ENCODE data around the gene RHOV.
"Not testable (repeated sequence)": the region's sequence is repeated elsewhere in the genome, so short reads cannot be mapped to it uniquely, and the experiment has no call there.

RHOV gene

GRCh38 chr15:40872791-40873693, 992 bp downstream of the RHOV start:
- TF ChIP-seq, protein P1, sequence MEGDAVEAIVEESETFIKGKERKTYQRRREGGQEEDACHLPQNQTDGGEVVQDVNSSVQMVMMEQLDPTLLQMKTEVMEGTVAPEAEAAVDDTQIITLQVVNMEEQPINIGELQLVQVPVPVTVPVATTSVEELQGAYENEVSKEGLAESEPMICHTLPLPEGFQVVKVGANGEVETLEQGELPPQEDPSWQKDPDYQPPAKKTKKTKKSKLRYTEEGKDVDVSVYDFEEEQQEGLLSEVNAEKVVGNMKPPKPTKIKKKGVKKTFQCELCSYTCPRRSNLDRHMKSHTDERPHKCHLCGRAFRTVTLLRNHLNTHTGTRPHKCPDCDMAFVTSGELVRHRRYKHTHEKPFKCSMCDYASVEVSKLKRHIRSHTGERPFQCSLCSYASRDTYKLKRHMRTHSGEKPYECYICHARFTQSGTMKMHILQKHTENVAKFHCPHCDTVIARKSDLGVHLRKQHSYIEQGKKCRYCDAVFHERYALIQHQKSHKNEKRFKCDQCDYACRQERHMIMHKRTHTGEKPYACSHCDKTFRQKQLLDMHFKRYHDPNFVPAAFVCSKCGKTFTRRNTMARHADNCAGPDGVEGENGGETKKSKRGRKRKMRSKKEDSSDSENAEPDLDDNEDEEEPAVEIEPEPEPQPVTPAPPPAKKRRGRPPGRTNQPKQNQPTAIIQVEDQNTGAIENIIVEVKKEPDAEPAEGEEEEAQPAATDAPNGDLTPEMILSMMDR (IDR thresholded peaks at IDR 0.05; ENCODE audit: control insufficient read depth, extremely low read depth, insufficient read depth): no peak
- DNase-seq (ENCODE audit: low read depth): no peak
- H3K4me3 ChIP-seq (ENCODE audit: low read depth, low read length): peak overlapping the region; percentile 70

DNA sequence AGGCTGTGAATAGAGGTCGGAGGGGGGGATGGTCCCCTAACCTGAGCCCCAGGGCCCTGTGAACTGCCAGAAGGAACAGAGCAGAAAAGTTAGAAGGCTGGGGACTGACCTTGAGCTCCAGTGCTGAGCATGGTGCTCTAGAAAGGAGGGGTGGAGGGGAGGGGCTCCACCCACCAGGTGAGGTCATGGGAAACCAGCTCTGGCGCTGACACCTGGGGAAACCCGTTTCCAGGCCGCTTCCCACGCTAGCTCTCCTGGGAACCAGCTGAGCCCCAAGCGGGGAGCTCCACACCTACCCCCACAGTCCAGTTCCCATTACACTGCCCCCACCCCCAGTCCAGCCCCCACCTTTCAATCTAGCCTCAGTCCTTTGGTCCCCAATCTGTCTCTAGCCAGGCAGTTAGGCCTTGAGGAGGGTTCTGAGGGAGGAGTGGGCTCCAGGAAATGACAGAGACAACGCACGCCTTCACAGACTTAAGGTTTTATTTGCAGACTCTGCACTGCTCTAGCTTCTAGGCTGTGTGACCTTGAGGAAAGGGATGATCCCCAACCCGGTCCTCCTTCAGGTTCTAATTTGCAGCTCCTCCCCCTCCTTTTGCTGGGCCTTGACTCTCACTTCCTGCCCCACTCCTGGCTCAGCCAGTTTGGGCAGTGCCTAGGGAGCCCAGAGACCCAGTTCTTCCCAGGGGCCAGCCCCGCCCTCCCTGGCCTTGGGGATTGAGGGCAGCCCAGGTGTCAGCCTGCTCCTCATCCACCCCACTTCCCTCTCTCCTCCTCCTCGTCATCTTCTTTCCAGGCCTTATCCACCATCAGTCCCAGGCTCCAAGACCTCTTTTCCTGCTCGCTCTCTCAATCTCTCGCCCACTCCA, 2.1 kb downstream of the RHOV start:
- TF ChIP-seq, protein P1 (IDR thresholded peaks at IDR 0.05; ENCODE audit: control insufficient read depth, extremely low read depth, insufficient read depth): 0 out of 2 replicates have a peak, but pooled peaks have one; percentile 7

DNA sequence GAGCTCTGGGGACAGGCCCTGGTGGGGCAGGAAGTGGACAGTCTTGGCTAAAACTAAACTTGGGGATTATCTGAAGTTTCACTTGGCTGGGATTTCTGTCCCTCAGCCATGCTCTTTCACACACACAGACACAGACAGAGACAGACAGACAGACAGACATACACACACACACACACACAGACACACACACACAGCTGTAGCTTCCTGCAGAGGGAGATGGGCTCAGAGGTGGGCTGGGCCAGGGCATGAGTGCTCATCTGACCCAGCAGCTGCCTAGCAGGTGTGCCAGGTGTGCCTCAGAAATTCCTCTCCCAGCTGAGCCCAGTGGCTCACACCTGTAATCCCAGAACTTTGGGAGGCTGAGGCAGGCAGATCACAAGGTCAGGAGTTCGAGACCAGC, 3.3 kb downstream of the RHOV start:
- no peak for DNase-seq (ENCODE audit: low read depth)
- TF ChIP-seq, protein P1 (IDR thresholded peaks at IDR 0.05; ENCODE audit: control insufficient read depth, extremely low read depth, insufficient read depth): no peak
- H3K4me3 ChIP-seq (ENCODE audit: low read depth, low read length): no peak overlapping the region

More for the DNA sequence above, 2.1 kb downstream of the RHOV start:
- peak overlapping the region; percentile 70 for H3K4me3 ChIP-seq (ENCODE audit: low read depth, low read length)
- peak; percentile 92 for DNase-seq (ENCODE audit: low read depth)

DNA sequence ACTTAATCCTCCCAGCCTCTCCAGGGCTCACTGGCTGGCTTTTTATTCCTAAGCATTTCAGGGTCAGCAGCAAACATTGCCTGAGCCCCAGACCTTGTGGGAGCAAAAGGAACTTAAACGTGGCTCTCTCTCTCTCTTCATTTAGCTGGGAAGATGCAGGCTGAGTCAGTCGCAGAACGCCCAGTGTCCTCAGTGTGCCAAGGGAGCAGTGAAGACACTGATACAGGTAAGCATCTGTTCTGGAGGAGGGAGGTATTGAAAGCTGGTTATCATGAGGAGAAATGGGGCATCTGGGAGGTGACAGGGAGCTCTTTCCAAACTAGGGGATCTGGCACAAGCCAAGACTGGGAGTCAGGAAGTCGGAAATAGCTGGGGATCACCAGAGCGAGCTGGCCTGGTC, 4.3 kb downstream of the RHOV start:
- DNase-seq (ENCODE audit: low read depth): no peak
- no peak overlapping the region for H3K4me3 ChIP-seq (ENCODE audit: low read depth, low read length)
- TF ChIP-seq, protein P1 (IDR thresholded peaks at IDR 0.05; ENCODE audit: control insufficient read depth, extremely low read depth, insufficient read depth): no peak

DNA sequence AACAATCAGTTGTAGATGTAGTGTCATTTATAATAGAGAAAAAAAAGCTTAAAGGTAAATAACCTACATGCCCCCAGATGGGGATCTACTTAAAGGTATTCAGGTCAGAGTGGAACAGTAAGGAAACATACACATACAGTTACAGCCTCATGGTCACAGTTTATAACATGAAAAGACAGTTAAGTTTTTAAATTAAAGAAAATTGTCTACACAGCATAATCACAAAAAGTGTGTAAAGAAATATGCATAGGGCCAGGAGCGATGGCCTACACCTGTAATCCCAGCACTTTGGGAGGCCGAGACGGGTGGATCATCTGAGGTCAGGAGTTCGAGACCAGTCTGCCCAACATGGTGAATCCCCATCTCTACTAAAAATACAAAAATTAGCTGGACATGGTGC, 6.8 kb downstream of the RHOV start:
- H3K4me3 ChIP-seq (ENCODE audit: low read depth, low read length): no peak overlapping the region
- DNase-seq (ENCODE audit: low read depth): no peak
- TF ChIP-seq, protein P1 (IDR thresholded peaks at IDR 0.05; ENCODE audit: control insufficient read depth, extremely low read depth, insufficient read depth): no peak

DNA sequence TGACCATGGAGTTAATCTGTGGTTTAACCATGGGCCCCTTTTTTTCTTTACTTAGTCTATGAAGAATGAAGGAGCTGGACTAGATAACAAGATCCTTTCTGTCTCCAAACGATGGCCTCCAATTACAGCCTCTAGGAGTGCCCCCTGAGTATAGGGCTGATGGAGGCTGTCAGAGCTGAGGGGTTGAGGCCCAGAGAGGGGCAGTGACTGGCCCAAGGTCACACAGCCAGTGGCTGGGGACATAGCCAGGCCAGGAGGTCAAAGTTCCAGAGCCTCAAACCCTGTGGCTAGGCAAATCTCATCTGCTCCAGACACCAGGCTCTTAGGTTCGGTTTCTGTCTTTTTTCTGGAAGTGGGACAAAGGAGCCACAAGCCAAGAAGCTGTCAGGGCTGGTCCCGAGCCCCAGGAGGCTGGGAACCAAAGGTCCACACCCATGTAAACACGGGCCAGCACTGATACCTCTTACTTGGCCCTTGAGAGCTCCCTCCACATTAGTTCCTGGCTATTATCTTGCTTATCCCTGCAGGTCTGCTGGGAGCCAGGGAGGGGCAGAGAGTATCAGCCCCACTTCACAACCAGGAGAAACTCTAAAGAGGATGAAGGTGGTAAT, 10.3 kb downstream of the RHOV start:
- no peak overlapping the region for H3K4me3 ChIP-seq (ENCODE audit: low read depth, low read length)
- TF ChIP-seq, protein P1 (IDR thresholded peaks at IDR 0.05; ENCODE audit: control insufficient read depth, extremely low read depth, insufficient read depth): no peak
- DNase-seq (ENCODE audit: low read depth): no peak

- not testable (repeated sequence) for H3K4me3 ChIP-seq (ENCODE audit: low read depth, low read length); DNase-seq (ENCODE audit: low read depth)
Measured at GRCh38 chr15:40861147-40861546, 12.9 kb downstream of the RHOV start.

Data from LNCaP clone FGC (cell line).